GM18909 (cell line): ENCODE results near the gene KIAA0232.
A peak's percentile ranks its signal among the peaks of the same experiment; 100 is the strongest.
"Not testable (repeated sequence)": the region's sequence is repeated elsewhere in the genome, so short reads cannot be mapped to it uniquely, and the experiment has no call there.

Source experiments
- ATAC-seq: cut with Tn5 transposase; IDR thresholded peaks from one replicate; pipeline ENCODE4 v1.9.1; 2021; ENCODE audit warnings: mild to moderate bottlenecking; ENCODE audit not compliant: unreplicated experiment, poor library complexity

Gene KIAA0232

DNA sequence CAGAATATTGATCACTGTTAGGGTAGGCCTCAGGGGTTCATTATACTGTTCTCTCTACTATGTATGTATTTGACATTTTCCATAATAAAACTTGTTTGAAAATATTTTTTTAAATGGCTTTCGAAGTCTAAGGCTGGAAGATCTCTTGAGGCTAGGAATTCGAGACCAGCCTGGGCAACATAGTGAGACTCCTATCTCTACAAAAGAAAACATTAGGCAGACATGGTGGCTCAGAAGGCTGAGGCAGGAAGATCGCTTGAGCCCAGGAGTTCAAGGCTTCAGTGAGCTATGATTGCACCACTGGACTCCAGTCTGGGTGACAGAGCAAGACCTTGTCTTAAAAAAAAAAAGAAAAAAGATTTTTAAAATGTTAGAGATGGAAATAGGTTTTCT lies 111.6 kb downstream of the KIAA0232 start:
- ATAC-seq = no peak

DNA sequence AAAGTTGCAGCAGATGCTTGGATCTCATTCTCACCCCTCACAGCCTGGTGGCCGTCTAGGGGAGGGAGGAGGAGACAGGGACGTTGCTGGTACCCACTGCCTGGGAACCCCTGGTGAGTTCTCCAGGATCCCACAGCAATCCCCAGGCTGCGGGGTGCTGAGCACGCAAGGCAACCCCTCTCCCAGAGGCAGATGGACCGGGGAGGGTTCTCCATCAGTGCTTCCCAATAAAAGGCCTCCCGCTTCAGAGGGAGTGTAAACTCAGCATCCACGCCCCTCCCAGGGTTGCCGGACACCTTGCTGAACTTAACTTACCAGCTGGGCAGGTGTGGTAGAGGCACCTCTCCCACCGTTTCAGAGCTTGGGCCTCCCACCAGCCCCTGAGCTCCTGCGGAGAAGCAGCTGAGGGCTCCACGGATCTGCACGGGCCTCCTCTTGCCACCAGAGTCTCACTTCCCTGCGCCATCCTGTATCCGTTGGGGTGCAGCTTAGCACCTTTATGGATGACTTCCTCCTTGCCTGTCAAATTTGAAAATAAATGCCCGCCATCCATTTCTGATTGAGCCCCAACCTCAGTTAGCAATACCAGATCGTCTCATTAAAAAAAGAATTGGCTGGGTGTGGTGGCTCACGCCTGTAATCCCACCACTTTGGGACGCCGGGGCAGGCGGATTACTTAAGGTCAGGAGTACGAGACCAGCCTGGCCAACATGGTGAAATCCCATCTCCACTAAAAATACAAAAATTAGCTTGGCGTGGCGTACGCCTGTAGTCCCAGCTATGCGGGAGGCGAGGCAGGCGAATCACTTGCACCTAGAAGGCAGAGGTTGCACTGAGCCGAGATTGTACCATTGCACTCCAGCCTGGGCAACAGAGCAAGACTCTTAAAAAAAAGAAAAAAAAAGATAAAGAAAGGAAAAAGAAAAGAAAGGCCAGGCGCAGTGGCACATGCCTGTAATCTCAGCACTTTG lies 112.3 kb downstream of the KIAA0232 start:
- ATAC-seq = no peak

DNA sequence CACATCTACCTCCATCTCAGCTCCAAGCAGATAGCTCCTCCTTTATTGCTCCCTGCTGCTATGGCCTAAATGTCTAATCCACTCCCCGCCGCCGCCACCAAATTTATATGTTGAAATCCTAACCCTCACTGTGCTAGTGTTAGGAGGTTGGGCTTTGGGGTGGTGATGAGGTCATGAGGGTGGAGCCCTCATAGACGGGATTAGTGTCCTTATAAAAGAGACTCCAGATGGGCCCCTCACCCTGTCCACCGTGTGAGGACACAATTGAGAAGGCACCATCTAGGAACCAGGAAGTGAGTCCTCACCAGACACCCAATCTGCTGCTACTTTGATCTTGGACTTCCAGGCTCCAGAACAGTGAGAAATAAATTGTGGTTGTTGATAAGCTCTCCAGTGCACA lies 113.5 kb downstream of the KIAA0232 start:
- no peak for ATAC-seq

DNA sequence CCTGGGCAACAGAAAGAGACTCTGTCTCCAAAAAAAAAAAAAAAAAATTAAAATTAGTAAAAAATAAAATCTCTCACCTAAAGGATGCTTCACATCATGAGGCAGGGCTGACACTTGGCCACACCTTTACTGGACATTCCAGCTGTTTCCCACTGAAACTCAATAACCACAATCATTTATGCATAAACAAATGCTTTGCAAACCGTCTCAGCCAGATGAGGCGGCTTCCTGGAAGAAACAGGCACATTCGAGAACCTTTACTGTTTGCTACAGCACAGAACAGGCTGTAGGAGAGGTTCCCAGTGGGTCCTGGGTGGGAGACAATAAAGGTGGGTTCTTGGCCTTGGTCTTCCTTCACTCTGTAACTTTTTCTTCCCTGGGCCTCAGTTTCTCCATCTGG lies 116.2 kb downstream of the KIAA0232 start:
- ATAC-seq = no peak

GRCh38 chr4:6900181-6900812 lies 117.8 kb downstream of the KIAA0232 start:
- no peak for ATAC-seq

DNA sequence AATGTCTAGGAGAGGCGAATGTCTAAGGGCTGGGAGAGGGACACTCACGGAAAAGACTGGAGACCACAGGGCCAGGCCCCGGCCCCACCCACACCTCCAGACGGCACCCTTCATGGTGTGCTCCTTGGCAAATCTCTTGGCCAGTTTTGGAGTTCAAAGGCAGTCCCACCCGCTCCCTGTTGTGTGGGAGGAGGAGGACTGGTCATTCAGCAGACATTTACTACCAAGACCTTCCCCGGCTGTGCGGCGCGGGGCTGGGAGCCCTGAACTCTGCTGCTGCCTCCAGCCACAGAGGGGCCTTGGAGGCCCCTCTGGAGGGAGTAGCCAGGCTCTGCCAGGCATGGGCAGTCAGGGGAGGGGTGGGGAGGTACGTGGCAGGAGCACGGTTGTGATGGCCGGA lies 118.4 kb downstream of the KIAA0232 start:
- no peak for ATAC-seq

DNA sequence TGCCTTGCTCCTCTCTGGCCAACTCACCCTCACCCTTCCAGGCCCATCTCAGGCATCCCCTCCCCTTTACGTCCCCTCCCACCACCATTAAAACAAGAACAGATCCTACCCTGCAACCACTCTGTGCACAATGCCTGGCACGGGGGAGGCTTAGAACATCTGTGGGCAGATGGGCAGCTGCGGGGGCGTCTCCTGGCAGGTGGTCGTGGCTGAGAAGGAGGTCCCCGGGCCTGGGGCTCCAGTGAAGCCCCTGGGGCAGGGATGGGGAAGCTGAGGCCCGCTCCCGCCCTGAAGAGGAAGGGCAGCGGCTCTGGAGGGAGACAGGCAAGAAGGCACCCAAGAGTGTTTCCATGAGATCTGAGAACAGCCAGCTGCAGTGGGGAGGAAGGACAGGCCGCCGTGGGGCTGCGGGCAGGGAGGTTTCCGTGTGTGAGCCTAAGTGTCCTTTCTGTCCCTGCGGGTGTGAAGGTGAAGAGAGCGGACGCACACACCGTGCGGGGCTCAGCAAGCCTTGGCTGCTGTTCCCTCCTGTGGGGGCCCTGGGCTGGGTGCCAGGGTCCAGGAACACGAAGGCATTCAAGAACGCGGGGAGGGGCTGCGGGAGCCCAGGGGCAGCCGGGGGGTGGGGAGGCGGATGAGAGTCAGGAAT lies 119.3 kb downstream of the KIAA0232 start:
- no peak for ATAC-seq

GRCh38 chr4:6902318-6903042 lies 120.0 kb downstream of the KIAA0232 start:
- no peak for ATAC-seq

GRCh38 chr4:6905516-6906445 lies 123.3 kb downstream of the KIAA0232 start:
- no peak for ATAC-seq

DNA sequence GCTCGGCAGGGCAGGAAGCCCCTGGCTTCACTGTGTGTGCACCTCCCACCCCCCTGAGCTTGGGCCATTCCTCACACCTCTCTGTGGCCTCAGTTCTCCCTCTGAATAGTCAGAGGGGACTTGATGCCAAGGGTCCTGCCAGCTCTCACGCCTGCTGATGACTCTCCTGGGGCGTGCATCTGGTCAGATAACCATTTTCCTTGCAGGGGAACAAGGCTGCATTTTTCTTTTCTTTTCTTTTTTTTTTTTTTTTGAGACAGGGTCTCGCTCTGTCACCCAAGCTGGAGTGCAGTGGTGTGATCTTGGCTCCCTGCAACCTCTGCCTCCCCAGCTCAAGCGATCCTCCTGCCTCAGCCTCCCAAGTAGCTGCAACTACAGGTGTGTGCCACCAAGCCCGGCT lies 124.0 kb downstream of the KIAA0232 start:
- ATAC-seq = not testable (repeated sequence)

DNA sequence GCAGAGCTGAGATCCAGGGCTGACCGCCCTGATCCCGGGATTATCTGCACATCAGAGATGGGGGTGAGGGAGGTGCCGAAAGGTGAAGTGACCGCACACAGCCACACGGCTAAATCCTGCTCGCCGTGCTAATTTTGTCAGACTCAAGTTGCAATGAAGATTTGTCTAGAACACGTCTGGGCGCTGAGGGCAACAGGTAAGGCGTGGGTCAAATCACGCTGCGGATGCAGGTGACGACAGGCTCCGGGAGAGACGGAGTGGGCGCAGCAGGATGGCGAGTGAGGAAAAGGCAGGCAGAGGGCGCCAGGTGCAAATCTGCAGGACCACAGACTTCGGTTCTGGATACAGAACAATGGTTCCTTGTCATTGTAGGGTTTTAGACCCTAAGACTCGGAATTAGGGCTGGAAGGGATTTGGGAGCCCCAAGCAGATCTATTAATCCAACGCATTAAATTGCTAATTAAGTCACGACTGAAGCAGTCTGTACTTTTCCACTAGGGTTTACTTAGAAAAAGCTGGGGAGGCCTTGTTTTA lies 125.2 kb downstream of the KIAA0232 start:
- no peak for ATAC-seq

GRCh38 chr4:6908432-6909112 lies 126.0 kb downstream of the KIAA0232 start:
- ATAC-seq = no peak

GRCh38 chr4:6909113-6909969 lies 126.8 kb downstream of the KIAA0232 start, which contains the start of gene TBC1D14:
Gene TBC1D14 (plus strand): TSS chr4:6909826. CDS start chr4:6923390, 13,564 bp downstream.
- peak; percentile 88 for ATAC-seq

GRCh38 chr4:6909970-6910339 lies 127.4 kb downstream of the KIAA0232 start:
- peak; percentile 36 for ATAC-seq

- no peak for ATAC-seq
Observed at GRCh38 chr4:6910340-6910959, 127.9 kb downstream of the KIAA0232 start.

DNA sequence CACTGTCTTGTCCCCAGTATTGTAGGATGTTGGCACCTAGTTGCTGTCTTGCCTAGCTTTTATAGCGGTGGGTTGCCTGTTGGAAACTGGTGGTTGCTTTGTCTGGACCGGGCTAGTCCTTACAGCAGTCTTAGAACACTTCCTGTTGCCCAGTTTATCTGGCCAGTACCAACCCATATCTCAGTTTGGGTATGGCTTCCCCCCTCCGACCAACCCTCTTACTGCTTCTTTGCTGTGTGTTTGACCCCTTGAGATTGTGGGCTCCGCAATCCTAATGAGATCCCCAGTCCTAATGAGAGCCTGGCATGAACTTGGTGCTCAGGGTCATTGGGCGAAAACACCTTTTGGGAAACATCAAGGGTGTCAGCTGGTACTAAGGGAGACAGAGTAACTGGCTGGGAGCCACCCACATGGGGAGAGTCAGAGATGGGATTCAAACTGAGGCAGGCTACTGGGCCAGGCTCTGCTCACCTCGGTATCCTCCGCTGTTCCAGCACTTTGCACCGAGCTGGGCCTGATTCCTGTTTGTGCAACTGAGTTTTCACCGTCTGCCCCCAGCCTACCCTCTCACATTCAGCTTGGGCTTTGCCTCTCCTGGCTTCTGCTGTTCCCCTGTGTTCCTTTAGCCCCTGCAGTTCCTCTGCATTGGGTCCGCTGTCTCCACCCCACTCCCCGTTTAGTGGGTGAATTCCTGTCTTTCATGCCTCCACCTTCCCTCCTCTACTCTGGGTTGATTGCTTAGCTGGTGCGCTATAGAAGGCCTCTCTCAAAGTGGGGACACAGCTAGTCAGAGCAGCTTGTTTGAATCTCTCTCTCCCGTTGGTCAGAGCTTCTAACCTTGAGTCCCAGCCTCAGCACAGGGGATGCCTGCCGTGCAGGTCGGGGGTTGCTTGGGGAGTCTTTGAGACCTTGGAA lies 128.7 kb downstream of the KIAA0232 start:
- no peak for ATAC-seq
